DOHH2 (cell line): ENCODE results near the gene CACNA1E.

ENCODE experiments used
- H3F3A ChIP-seq: fragments of 200-600 bp; sonication (generic), shearing (Covaris generic); 2 replicates; pipeline ENCODE4 v1.6.0; 2016; ENCODE audit warnings: antibody characterized with exemption, mild to moderate bottlenecking; ENCODE audit not compliant: control insufficient read depth, insufficient read depth
- H3K27ac ChIP-seq: fragments of 200-600 bp; sonication (generic); 2 replicates; pipeline ENCODE4 v1.5.1; 2014; ENCODE audit warnings: low read depth, mild to moderate bottlenecking, low read length, moderate library complexity
- H3K27me3 ChIP-seq: fragments of 200-600 bp; sonication (generic); 2 replicates; pipeline ENCODE4 v1.6.1; 2014; ENCODE audit warnings: mild to moderate bottlenecking, low read length, mixed read lengths; ENCODE audit not compliant: control insufficient read depth
- H3K36me3 ChIP-seq: fragments of 200-600 bp; sonication (generic); 2 replicates; pipeline ENCODE4 v1.6.1; 2014; ENCODE audit warnings: mild to moderate bottlenecking, low read length, moderate library complexity, mixed read lengths; ENCODE audit not compliant: control insufficient read depth
- H3K4me1 ChIP-seq: fragments of 200-600 bp; sonication (generic); 2 replicates; pipeline ENCODE4 v1.6.1; 2014; ENCODE audit warnings: mild to moderate bottlenecking, low read length, mixed read lengths; ENCODE audit not compliant: control insufficient read depth
- H3K4me2 ChIP-seq: fragments of 200-600 bp; sonication (generic); 2 replicates; pipeline ENCODE4 v1.6.0; 2014; ENCODE audit warnings: mild to moderate bottlenecking, low read length, moderate library complexity
- H3K4me3 ChIP-seq: fragments of 200-600 bp; sonication (generic); 2 replicates; pipeline ENCODE4 v1.5.1; 2014; ENCODE audit warnings: mild to moderate bottlenecking, low read length, mixed read lengths
- H3K79me2 ChIP-seq: fragments of 200-600 bp; sonication (generic); 2 replicates; pipeline ENCODE4 v1.6.1; 2014; ENCODE audit warnings: mild to moderate bottlenecking, low read length, mixed read lengths; ENCODE audit not compliant: control insufficient read depth
- H3K9me2 ChIP-seq: fragments of 200-600 bp; sonication (generic); replicated peaks from 2 replicates; pipeline ENCODE4 v1.6.1; 2014; ENCODE audit warnings: mild to moderate bottlenecking, low read length, mixed read lengths; ENCODE audit not compliant: control insufficient read depth
- H3K9me3 ChIP-seq: fragments of 200-600 bp; sonication (generic); 2 replicates; pipeline ENCODE4 v1.6.1; 2014; ENCODE audit warnings: antibody characterized with exemption, low read length, mixed read lengths; ENCODE audit not compliant: control insufficient read depth, insufficient read depth
- H4K20me1 ChIP-seq: fragments of 200-600 bp; sonication (generic); 2 replicates; pipeline ENCODE4 v1.6.0; 2014; ENCODE audit warnings: low read depth, mild to moderate bottlenecking, antibody characterized with exemption, low read length, moderate library complexity; ENCODE audit not compliant: control insufficient read depth, insufficient read depth
- CTCF ChIP-seq: fragments of 200-600 bp; sonication (generic); IDR thresholded peaks from one replicate; pipeline ENCODE4 v1.5.1; 2014; ENCODE audit warnings: antibody characterized with exemption, mild to moderate bottlenecking, low read depth, low read length; ENCODE audit not compliant: poor library complexity, severe bottlenecking
- EZH2phosphoT487 ChIP-seq: fragments of 200-600 bp; sonication (generic); IDR thresholded peaks from 2 replicates; pipeline ENCODE4 v1.6.1; 2017; ENCODE audit warnings: borderline replicate concordance, mild to moderate bottlenecking, antibody characterized with exemption, low read length, moderate library complexity, mixed read lengths

The CACNA1E gene

GRCh38 chr1:181726320-181727012 is 243.1 kb downstream of the CACNA1E start:
- Histone ChIP-seq H3K9me2 (no peaks in the 10 kb centered on the region), H3F3A (no peaks in the 10 kb centered on the region), H3K27ac (no peak overlapping the region), H4K20me1 (no peaks in the 10 kb centered on the region), H3K4me1 (no peaks in the 10 kb centered on the region), H3K9me3 (no peaks in the 10 kb centered on the region), H3K4me2 (no peak overlapping the region), H3K4me3 (no peak overlapping the region), H3K27me3 (no peaks in the 10 kb centered on the region), H3K79me2 (no peaks in the 10 kb centered on the region), H3K36me3 (no peaks in the 10 kb centered on the region)
- TF ChIP-seq EZH2phosphoT487, result no peak
- no peak for TF ChIP-seq CTCF

- Histone ChIP-seq H3F3A (no peaks in the 10 kb centered on the region), H3K9me3 (no peaks in the 10 kb centered on the region), H4K20me1 (no peaks in the 10 kb centered on the region), H3K27ac (no peak overlapping the region), H3K79me2 (no peaks in the 10 kb centered on the region), H3K4me2 (no peak overlapping the region), H3K4me1 (no peaks in the 10 kb centered on the region), H3K27me3 (no peaks in the 10 kb centered on the region), H3K4me3 (no peak overlapping the region), H3K36me3 (no peaks in the 10 kb centered on the region), H3K9me2 (no peaks in the 10 kb centered on the region)
- TF ChIP-seq EZH2phosphoT487 (no peak), CTCF (no peak)
Observed at GRCh38 chr1:181730606-181731005, 247.3 kb downstream of the CACNA1E start.

- Histone ChIP-seq H3K27ac (no peak overlapping the region), H3K4me2 (no peak overlapping the region), H3F3A (no peaks in the 10 kb centered on the region), H3K4me3 (no peak overlapping the region), H3K9me2 (no peaks in the 10 kb centered on the region), H3K27me3 (no peaks in the 10 kb centered on the region), H3K36me3 (no peaks in the 10 kb centered on the region), H3K4me1 (no peaks in the 10 kb centered on the region), H3K79me2 (no peaks in the 10 kb centered on the region), H4K20me1 (no peaks in the 10 kb centered on the region), H3K9me3 (no peaks in the 10 kb centered on the region)
- TF ChIP-seq EZH2phosphoT487 (no peak), CTCF (no peak)
Observed at GRCh38 chr1:181732218-181732990, 249.1 kb downstream of the CACNA1E start.
